Endodermal cell (in vitro differentiated cells): Measurements from ENCODE around the gene LINC01488. TPM values are rescaled to one million over a fixed set of nuclear protein-coding genes. Genes with fewer than 3 reads are reported as not detected.

Experiments used
- DNase-seq: peaks from one replicate; pipeline ENCODE4 v3.0.0-alpha.2; 2017
- H3K27ac ChIP-seq: 2 replicates; pipeline ENCODE4 v1.5.1; 2013; ENCODE audit warnings: mild to moderate bottlenecking, low read depth, low read length, moderate library complexity
- H3K27me3 ChIP-seq: 2 replicates; pipeline ENCODE4 v1.6.1; 2013; ENCODE audit warnings: mild to moderate bottlenecking, low read length, moderate library complexity; ENCODE audit not compliant: insufficient read depth, control insufficient read depth, poor library complexity, severe bottlenecking
- H3K36me3 ChIP-seq: 2 replicates; pipeline ENCODE4 v1.7.0; 2013; ENCODE audit warnings: mild to moderate bottlenecking, low read length, moderate library complexity; ENCODE audit not compliant: control insufficient read depth, insufficient read depth
- H3K4me1 ChIP-seq: one replicate; pipeline ENCODE4 v1.7.0; 2013; ENCODE audit warnings: low read length; ENCODE audit not compliant: control insufficient read depth, insufficient read depth
- H3K4me3 ChIP-seq: 2 replicates; pipeline ENCODE4 v1.5.1; 2013; ENCODE audit warnings: mild to moderate bottlenecking, low read length, moderate library complexity
- H3K9ac ChIP-seq: 2 replicates; pipeline ENCODE4 v1.6.1; 2013; ENCODE audit warnings: mild to moderate bottlenecking, low read length, moderate library complexity; ENCODE audit not compliant: poor library complexity, severe bottlenecking; ENCODE audit errors: extremely low read depth
- H3K9me3 ChIP-seq: 2 replicates; pipeline ENCODE4 v1.6.1; 2013; ENCODE audit warnings: mild to moderate bottlenecking, low read length, moderate library complexity; ENCODE audit not compliant: control insufficient read depth
- H3K27ac Mint-ChIP-seq: 2 replicates; pipeline ENCODE4 v1.8.0; 2020; ENCODE audit warnings: mixed read lengths
- H3K27me3 Mint-ChIP-seq: 2 replicates; pipeline ENCODE4 v1.8.0; 2021; ENCODE audit warnings: mild to moderate bottlenecking, mixed read lengths; ENCODE audit not compliant: insufficient read depth
- H3K36me3 Mint-ChIP-seq: 2 replicates; pipeline ENCODE4 v1.8.0; 2020; ENCODE audit warnings: low read depth, mixed read lengths
- H3K4me1 Mint-ChIP-seq: 2 replicates; pipeline ENCODE4 v1.8.0; 2020; ENCODE audit warnings: mixed read lengths
- H3K4me3 Mint-ChIP-seq: 2 replicates; pipeline ENCODE4 v1.8.0; 2020; ENCODE audit warnings: mild to moderate bottlenecking, moderate library complexity, mixed read lengths
- H3K9me3 Mint-ChIP-seq: 2 replicates; pipeline ENCODE4 v1.8.0; 2020; ENCODE audit warnings: mild to moderate bottlenecking, mixed read lengths
- CTCF ChIP-seq: fragments of 200-600 bp; sonication (generic); conservative IDR thresholded peaks from 2 replicates; pipeline ENCODE4 v1.5.0; 2021; ENCODE audit warnings: antibody characterized with exemption, mild to moderate bottlenecking
- WGBS, 2 experiments: methylation state at CpG; one replicate each; pipeline versions ENCODE4 v1.1.5 to v1.1.7; 2013; ENCODE audit warnings: missing lambda C conversion rate in 2 of 2, mixed read lengths in 1 of 2; ENCODE audit not compliant: insufficient coverage in 1 of 2, insufficient read length in 1 of 2; 5-methylcytosine and 5-hydroxymethylcytosine counted together
- total RNA-seq, 2 donors: library from RNA; stranded (reverse); fragmentation: NEBNext Ultra II Directional in 1 of 2; extraction: Animal tissue kit (Norgen Biotek cat#: 25700) in 1 of 2; gene quantifications; 2 replicates in 1 of 2; 3 replicates in 1 of 2; pipeline ENCODE4 v1.2.1, GENCODE V29; 2021

The LINC01488 gene
- total RNA-seq, 2 donors from 2014 or later = not detected

GRCh38 chr11:69533296-69534165 is 52.1 kb downstream of the LINC01488 start:
- H3K4me1 Mint-ChIP-seq = no peaks in the 10 kb centered on the region
- H3K36me3 Mint-ChIP-seq = no peaks in the 10 kb centered on the region
- DNase-seq = peak; percentile 38
- Histone ChIP-seq H3K4me3 (no peak overlapping the region), H3K4me1 (no peaks in the 10 kb centered on the region), H3K9ac (no peak overlapping the region), H3K9me3 (no peaks in the 10 kb centered on the region), H3K27me3 (no peaks in the 10 kb centered on the region), H3K36me3 (no peaks in the 10 kb centered on the region), H3K27ac (no peak overlapping the region)
- TF ChIP-seq CTCF = no peak
- no peaks in the 10 kb centered on the region for H3K9me3 Mint-ChIP-seq
- 91 to 97% methylated on average over 13 to 22 of the region's 23 CpGs for WGBS, 2 experiments
- H3K4me3 Mint-ChIP-seq = no peak overlapping the region
- peaks cover 8% of the 10 kb centered on the region for H3K27me3 Mint-ChIP-seq
- no peak overlapping the region for H3K27ac Mint-ChIP-seq

- DNase-seq = peak; percentile 50
Observed at GRCh38 chr11:69534166-69534530, 52.7 kb downstream of the LINC01488 start.

GRCh38 chr11:69535908-69536307 is 54.4 kb downstream of the LINC01488 start:
- Mint-ChIP-seq H3K27ac (no peak overlapping the region), H3K9me3 (no peaks in the 10 kb centered on the region), H3K36me3 (no peaks in the 10 kb centered on the region), H3K4me1 (no peaks in the 10 kb centered on the region), H3K27me3 (peaks cover 7% of the 10 kb centered on the region), H3K4me3 (no peak overlapping the region)
- Histone ChIP-seq H3K4me3 (no peak overlapping the region), H3K9me3 (no peaks in the 10 kb centered on the region), H3K9ac (no peak overlapping the region), H3K27ac (no peak overlapping the region), H3K4me1 (no peaks in the 10 kb centered on the region), H3K36me3 (no peaks in the 10 kb centered on the region), H3K27me3 (no peaks in the 10 kb centered on the region)
- DNase-seq = peak; percentile 38
- no peak for TF ChIP-seq CTCF
- WGBS, 2 experiments = 87 to 100% methylated on average over 2 to 7 of the region's 7 CpGs

More at GRCh38 chr11:69534166-69534530, 52.7 kb downstream of the LINC01488 start:
- Mint-ChIP-seq H3K4me1 (no peaks in the 10 kb centered on the region), H3K36me3 (no peaks in the 10 kb centered on the region), H3K9me3 (no peaks in the 10 kb centered on the region), H3K27me3 (peaks cover 8% of the 10 kb centered on the region), H3K4me3 (no peak overlapping the region), H3K27ac (no peak overlapping the region)
- Histone ChIP-seq H3K4me1 (no peaks in the 10 kb centered on the region), H3K27ac (no peak overlapping the region), H3K36me3 (no peaks in the 10 kb centered on the region), H3K9me3 (no peaks in the 10 kb centered on the region), H3K9ac (no peak overlapping the region), H3K4me3 (no peak overlapping the region), H3K27me3 (no peaks in the 10 kb centered on the region)
- TF ChIP-seq CTCF = no peak
- 88 to 89% methylated on average over 11 to 14 of the region's 14 CpGs for whole genome bisulfite sequencing, 2 experiments
